GM13976 (cell line): ENCODE measurements around the gene PSG7.
"Not testable (repeated sequence)": the region's sequence is repeated elsewhere in the genome, so short reads cannot be mapped to it uniquely, and the experiment has no call there.

Experiments
- DNase-seq: peaks from one replicate; pipeline ENCODE4 v3.0.0; 2012; ENCODE audit warnings: low spot score
- in situ Hi-C: fragments of 300-500 bp; cut with MboI; formaldehyde crosslinking; loops from one replicate; pipeline ENCODE4 v1.12.0; 2022; ENCODE audit warnings: low sequenced_read_pairs, mixed read lengths, inconsistent platforms; ENCODE audit not compliant: unreplicated experiment
- TF ChIP-seq, protein P1 (sequence below): IDR thresholded peaks from 2 replicates; pipeline ENCODE4 v1.5.1; 2012; ENCODE audit warnings: borderline replicate concordance, mild to moderate bottlenecking; ENCODE audit not compliant: insufficient read depth; ENCODE audit errors: extremely low read depth, missing control alignments, control extremely low read depth

Gene PSG7

DNA sequence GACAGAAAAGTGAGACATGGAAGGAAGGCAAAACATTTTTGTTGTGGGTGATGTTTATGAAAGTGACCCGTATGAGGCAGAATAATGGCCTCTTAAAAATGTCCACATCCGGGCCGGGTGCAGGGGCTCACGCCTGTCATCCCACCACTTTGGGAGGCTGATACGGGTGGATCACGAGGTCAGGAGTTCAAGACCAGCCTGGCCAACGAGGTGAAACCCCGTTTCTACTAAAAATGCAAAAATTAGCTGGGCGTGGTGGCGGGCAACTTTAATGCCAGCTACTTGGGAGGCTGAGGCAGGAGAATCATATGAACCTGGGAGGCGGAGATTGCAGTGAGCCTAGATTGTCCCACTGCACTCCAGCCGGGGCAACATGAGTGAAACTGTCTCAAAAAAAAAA lies 37.3 kb downstream of the PSG7 start:
- in situ Hi-C loops, DNase-seq: not testable (repeated sequence)

DNA sequence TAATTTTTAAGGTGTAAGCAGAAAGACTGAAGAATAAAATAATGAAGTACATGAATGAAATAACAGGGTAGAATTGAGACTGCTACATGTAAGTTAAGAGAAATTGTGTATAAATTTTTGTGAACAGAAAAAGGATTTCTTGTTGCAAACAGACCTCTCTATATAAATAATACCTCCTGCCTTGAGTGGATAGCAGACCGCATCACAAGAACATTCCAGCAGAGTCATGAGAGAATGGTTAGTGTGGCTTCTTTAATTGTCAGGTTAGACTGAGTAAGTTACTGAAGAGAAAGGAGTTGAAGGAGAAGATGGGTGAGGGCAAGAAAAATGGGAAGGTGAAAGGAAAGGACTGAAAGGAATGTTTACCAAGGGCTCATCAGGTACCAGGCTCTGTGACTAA lies 37.9 kb downstream of the PSG7 start:
- DNase-seq, in situ Hi-C loops: not testable (repeated sequence)

DNA sequence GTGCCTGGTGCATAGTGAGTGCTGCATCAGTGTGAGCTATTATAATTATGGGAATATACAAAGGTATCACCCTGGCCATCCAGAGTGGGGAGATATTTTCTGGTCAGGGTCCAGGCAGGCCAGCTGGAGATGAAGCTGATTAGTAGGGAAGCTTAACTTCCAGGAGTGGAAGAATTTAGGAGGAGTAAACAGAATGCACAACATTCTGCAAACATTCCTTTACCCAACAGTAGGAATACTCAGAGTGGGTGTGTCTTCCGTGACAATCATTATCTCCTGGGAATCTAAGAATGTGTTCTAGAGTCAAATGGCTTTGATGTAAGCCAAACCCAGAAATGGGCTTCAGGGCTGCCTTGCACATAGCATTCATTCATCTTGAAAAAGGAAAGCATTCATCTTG lies 38.4 kb downstream of the PSG7 start:
- in situ Hi-C loops, DNase-seq: not testable (repeated sequence)

DNA sequence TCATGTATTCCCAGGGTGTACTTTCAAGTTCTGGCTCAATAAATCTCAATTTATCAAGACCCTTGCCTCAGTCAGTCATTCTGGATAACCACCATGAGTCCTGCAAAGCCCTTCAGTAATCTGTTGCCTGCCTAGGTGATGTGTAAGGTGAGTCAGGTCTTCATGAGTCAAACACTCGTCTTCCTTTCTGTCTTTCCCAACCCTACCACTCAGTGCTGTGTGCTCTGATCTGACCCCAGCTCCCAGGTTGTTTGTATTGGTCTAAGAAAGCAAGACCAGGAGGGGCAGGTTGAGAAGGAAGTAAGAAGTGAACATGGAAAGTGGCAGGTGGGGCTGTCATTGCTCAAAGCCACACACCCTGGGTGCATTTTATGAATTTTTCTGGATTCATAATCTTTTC lies 39.3 kb downstream of the PSG7 start:
- in situ Hi-C loops, DNase-seq: not testable (repeated sequence)

DNA sequence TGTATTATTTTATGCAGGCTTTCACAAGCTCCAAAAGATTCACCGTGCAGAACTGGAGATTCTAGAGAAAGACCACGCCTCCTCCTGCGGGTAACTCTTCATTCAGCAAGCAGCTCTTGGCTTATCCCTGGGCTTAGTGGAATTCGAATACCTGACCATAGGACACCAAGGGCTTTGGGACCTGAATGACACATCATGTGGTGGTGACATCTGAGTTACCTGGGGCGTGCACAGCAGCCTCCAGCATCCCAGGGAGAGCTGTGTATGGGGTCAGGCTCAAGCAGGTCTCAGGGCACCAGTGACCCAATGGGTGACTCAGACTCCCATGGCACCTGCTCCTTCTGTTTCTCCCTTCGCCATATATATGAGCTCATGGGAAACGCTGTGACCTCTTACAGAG lies 46.6 kb downstream of the PSG7 start:
- in situ Hi-C loops, DNase-seq: not testable (repeated sequence)

DNA sequence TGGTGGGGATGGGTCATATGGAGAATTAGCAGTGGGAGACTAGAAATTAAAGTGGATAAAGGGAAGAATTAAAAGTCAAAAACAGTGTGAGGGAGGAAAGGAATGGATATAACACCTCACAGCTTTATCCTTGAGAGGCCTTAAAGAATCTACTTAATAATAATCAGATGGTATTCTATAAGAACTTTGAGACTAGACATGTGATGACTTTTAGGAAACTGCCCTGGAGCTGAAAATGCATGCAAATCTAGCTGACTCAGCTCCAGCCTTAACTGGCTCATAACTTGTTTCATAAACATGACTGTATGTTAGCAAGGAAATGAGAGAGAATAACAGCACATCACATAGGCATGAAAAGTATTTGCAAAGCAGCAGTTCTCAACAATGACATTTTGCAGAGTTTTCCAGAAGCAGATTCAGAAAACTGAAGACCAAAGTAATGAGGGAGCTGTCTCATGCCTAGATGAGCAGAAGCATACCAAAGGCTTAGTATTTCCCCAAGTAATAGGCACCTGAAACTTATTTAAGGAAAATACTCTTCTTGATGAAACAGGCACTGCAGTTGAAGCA lies 49.0 kb downstream of the PSG7 start:
- in situ Hi-C loops, DNase-seq: not testable (repeated sequence)

DNA sequence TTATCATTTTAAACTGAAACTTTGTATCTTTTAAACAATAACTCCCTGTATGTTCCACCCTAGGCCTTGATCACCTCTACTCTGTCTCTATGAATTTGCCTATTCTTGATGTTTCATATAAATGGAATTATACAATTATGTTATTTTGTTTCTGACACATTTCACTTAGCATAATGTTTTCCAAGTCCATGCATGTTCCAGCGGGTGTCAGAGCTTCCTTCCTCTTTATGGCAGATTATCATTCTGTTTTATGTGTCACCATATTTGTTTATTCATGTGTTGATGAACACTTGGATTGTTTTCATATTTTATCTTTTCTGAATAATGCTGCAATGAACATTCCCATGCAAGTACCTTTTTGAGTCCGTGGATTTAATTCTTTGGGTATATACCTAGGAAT lies 54.3 kb downstream of the PSG7 start:
- DNase-seq, in situ Hi-C loops: not testable (repeated sequence)

DNA sequence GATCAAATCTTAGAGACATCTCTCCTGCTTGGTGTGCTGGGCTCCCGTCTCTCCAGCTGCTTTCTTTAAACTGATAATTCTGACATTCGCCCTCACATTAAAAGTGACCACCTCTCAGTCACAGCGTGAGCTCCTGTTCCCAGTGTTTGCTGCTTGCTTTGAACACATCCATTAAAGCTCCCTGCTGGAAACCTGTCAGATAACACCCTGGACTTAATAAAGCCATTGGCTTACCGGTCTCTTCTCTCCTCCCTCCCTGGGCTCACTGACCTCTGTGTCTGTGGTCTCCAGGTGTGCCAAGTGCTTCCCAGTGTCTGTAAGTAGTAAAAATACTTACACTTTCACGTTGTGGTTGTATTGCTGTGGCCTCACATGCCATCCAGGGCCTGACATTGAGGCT lies 55.0 kb downstream of the PSG7 start:
- in situ Hi-C loops, DNase-seq: not testable (repeated sequence)

DNA sequence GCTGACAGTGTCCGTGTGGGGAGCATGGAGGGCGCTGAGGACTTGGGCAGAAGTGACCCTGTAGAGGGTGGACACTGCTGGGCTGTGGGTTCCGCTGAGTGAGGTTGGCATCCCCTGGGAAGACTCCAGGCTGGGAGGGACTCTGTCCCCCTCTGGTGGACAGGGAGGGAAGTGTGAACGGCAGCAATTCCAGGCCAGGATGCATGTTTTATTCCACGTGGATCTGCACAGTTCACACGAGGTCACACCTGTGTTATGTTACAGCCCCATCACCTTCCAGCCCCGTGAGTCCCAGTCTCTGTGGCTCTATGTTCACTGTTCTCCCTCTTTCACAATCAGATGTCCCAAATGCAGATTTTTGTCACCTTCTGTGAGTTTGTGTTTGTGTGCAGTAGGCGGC lies 55.7 kb downstream of the PSG7 start:
- TF ChIP-seq, protein P1, sequence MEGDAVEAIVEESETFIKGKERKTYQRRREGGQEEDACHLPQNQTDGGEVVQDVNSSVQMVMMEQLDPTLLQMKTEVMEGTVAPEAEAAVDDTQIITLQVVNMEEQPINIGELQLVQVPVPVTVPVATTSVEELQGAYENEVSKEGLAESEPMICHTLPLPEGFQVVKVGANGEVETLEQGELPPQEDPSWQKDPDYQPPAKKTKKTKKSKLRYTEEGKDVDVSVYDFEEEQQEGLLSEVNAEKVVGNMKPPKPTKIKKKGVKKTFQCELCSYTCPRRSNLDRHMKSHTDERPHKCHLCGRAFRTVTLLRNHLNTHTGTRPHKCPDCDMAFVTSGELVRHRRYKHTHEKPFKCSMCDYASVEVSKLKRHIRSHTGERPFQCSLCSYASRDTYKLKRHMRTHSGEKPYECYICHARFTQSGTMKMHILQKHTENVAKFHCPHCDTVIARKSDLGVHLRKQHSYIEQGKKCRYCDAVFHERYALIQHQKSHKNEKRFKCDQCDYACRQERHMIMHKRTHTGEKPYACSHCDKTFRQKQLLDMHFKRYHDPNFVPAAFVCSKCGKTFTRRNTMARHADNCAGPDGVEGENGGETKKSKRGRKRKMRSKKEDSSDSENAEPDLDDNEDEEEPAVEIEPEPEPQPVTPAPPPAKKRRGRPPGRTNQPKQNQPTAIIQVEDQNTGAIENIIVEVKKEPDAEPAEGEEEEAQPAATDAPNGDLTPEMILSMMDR = peak; percentile 25
- DNase-seq, in situ Hi-C loops: not testable (repeated sequence)

DNA sequence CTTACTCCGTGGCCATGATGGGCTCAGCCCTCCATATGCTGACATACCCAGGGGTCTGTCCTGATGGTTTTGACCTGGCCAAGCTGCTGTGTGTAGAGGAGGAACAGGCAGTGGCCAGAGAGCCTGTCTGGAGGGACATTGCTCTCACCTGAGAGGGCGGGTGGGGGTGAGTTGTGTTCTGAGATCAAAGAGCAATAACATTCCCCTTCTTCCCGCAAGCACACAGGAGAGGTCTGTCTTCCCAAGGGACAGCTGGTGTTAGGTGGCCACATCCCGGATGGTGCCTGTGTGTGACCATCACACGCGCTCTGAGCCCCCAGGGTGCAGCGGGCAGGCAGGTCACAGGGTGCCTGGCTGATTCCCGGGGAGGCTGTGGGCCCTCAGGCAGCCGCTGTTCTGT lies 56.4 kb downstream of the PSG7 start:
- in situ Hi-C loops, DNase-seq: not testable (repeated sequence)

DNA sequence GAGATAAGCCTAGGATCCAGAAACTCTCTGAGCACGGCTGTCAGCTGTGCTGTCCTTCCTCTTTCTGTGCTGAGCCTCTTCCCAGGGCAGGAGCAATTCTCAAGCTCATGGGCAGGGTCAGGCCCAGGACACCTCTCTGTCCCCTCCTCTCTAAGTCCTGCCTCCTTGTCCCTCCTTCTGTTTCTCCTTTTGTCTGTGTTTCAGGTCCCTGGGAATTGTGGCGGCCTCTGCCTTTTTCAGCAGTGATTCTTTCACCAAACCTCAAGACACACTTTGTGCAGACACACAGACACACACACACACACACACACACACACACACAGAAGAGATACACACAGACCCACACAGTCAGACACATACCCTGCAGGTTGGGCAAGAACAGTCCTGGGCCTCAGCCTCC lies 57.4 kb downstream of the PSG7 start, which contains the start of gene PSG1:
Gene PSG1 (minus strand): TSS at position 101 of the 400 bp plus-strand sequence. CDS start 132 bp downstream, outside the sequence.
- in situ Hi-C loops = no loop called here
- no peak for DNase-seq
- TF ChIP-seq, protein P1 = no peak

DNA sequence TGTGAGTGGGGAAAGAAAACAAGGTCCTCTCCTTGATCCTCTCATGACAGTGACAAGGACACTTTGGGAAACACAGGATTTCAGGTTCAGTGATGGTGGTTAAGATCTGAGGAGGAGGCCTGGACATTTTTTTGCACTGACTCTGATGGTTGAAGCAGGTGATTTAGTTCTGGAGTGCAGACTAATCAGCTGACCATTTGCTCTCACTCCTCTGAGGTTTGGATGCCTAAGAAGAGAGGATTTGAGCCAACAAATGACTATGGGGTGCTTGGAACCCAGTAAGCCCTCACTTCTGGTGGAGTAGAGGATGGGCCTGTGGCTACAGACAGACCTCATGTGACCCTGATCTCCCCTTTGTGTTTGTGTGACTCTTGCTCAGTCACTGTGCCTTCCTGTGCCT lies 60.4 kb downstream of the PSG7 start:
- DNase-seq, in situ Hi-C loops: not testable (repeated sequence)

DNA sequence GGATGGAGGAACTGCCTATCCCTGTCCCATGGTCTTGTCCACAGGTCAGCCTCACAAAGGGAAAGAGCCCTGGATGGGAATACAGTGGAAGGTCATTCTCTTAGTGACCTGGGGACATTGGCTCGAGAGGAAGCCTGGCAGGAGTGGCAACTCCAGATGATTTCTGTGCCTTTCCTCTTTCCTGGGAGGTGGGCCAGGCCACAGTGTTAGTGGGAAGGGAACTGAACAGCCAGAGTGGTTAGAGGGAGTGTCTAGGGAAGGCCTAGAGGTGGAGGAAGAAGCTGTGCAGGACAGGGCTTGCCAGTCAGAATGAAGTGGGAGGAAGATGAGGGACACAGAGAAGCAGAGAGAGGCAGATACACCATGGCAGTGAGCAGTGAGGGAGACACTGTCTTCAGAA lies 61.1 kb downstream of the PSG7 start:
- in situ Hi-C loops, DNase-seq: not testable (repeated sequence)

DNA sequence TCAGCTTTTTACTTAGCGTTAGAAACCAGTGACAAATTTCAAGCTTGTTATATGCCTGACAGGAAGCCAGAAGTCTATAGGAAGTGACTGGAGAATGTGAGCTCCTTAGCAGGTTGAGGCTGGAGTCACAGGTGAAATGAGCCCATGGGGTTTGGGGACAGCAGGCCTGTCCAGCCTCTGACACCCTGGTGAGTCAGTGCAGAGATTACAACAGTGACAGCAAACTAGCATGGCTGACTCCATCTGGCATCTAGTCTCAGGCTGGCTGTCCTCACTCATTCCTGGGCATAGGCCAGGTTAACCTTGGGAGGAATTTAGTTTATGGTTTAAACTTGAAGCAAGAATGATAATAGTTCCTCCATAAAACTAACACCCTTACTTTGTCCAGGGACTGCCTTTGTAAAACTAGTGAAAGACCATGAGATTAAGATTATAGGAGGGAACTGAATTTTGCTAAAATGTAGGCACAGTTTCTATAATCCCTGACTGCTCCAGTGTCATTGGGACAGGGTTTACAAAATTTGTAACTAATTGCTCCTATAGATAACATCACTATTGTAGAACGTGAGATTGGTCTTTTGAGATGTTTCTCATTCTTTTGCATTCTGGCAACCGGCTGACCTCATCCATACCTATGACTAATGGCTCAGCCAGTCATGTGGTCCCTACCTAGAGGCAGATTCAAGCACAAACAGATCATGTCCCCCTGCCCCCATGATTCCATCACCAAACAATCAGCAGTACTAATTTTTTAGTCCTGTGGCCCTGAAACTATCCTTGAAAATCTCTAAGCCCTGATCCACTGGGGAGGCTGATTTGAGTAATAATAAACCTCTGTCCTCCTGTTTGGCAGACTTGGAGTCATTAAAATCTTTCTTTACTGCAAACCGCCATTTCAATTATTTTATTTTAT lies 61.9 kb downstream of the PSG7 start:
- in situ Hi-C loops, DNase-seq: not testable (repeated sequence)

DNA sequence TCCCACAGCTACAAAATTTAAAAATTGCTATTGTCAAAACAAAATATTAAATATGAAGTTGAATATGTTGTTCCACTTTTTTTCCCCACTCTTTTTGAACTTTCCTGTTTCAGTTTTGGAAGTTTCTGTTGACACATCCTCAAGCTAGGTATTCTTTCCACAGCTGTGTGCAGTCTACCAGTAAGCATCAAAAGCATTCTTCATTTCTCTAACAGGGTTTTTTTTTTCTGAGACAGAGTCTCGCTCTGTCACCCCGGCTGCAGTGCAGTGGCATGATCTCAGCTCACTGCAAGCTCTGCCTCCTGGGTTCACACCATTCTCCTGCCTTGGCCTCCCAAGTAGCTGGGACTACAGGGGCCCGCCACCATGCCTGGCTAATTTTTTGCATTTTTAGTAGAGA lies 62.9 kb downstream of the PSG7 start:
- in situ Hi-C loops, DNase-seq: not testable (repeated sequence)
